ENCODE results near the gene ZSWIM9. TPM values are rescaled to one million over a fixed set of nuclear protein-coding genes. Genes with fewer than 3 reads are reported as not detected.

Gene ZSWIM9
- total RNA-seq, 1 experiment from 2014 or later = 1.8 TPM

- Histone ChIP-seq H3K27me3 (ENCODE audit: low read length) (no peaks in the 10 kb centered on the region), H3K4me3 (ENCODE audit: low read length) (no peak overlapping the region), H4K20me1 (ENCODE audit: low read length) (no peaks in the 10 kb centered on the region), H3K9me2 (replicated peaks; ENCODE audit: low read length) (no peaks in the 10 kb centered on the region), H3K36me3 (ENCODE audit: low read depth, low read length) (no peaks in the 10 kb centered on the region), H3K27ac (ENCODE audit: low read length) (no peak overlapping the region), H3F3A (ENCODE audit: low read length, unreplicated experiment) (no peaks in the 10 kb centered on the region), H2AFZ (ENCODE audit: low read length) (no peak overlapping the region), H3K9ac (ENCODE audit: low read length) (no peak overlapping the region), H3K4me1 (ENCODE audit: insufficient read depth, low read length) (no peaks in the 10 kb centered on the region), H3K79me2 (ENCODE audit: low read length) (no peaks in the 10 kb centered on the region), H3K4me2 (ENCODE audit: low read length) (no peak overlapping the region), H3K9me3 (ENCODE audit: low read length) (no peaks in the 10 kb centered on the region)
- BruUV-seq (replicated peaks) = no TSS peak
- intact Hi-C loops (cut with micrococcal nuclease) = loop anchor here (1.0 to 2.0 kb wide), 2 partner anchors 45 to 108 kb away; no protein-coding TSS in a partner anchor
- peak; percentile 80 for TF ChIP-seq CTCF (conservative IDR thresholded peaks at IDR 0.05; ENCODE audit: low read depth, low read length)
- no peak for TF ChIP-seq EZH2 (IDR thresholded peaks at IDR 0.05; ENCODE audit: low read length, unreplicated experiment)
- DNase-seq (peak; percentile 67), ATAC-seq (peak; percentile 41)
- ChIA-PET CTCF (interaction anchor here (0.6 to 0.7 kb wide), 2 partner anchors 13 to 27 kb away, joined by 3 to 5 read pairs; no protein-coding TSS in a partner anchor), POLR2A (ENCODE audit: unreplicated experiment) (no interaction called here)
Measured at GRCh38 chr19:48152551-48152950, 17.9 kb upstream of the ZSWIM9 start.

- intact Hi-C loops (cut with micrococcal nuclease) = no loop called here
- Histone ChIP-seq H3K79me2 (ENCODE audit: low read length) (no peaks in the 10 kb centered on the region), H3K9me2 (replicated peaks; ENCODE audit: low read length) (no peaks in the 10 kb centered on the region), H4K20me1 (ENCODE audit: low read length) (no peaks in the 10 kb centered on the region), H3K4me1 (ENCODE audit: insufficient read depth, low read length) (no peaks in the 10 kb centered on the region), H2AFZ (ENCODE audit: low read length) (no peak overlapping the region), H3K9me3 (ENCODE audit: low read length) (no peaks in the 10 kb centered on the region), H3K9ac (ENCODE audit: low read length) (no peak overlapping the region), H3K27me3 (ENCODE audit: low read length) (no peaks in the 10 kb centered on the region), H3K36me3 (ENCODE audit: low read depth, low read length) (no peaks in the 10 kb centered on the region), H3K4me3 (ENCODE audit: low read length) (no peak overlapping the region), H3K27ac (ENCODE audit: low read length) (no peak overlapping the region), H3F3A (ENCODE audit: low read length, unreplicated experiment) (no peaks in the 10 kb centered on the region), H3K4me2 (ENCODE audit: low read length) (no peak overlapping the region)
- ChIA-PET POLR2A (ENCODE audit: unreplicated experiment) (no interaction called here), CTCF (no interaction called here)
- no peak for ATAC-seq
- TF ChIP-seq CTCF (conservative IDR thresholded peaks at IDR 0.05; ENCODE audit: low read depth, low read length) (no peak), EZH2 (IDR thresholded peaks at IDR 0.05; ENCODE audit: low read length, unreplicated experiment) (no peak), EZH2phosphoT487 (IDR thresholded peaks at IDR 0.05; ENCODE audit: borderline replicate concordance, low read length) (no peak)
- no peak for DNase-seq
- no TSS peak for BruUV-seq (replicated peaks)
Measured at GRCh38 chr19:48154003-48154402, 16.5 kb upstream of the ZSWIM9 start.

GRCh38 chr19:48158210-48158790 is 12.2 kb upstream of the ZSWIM9 start:
- no peak overlapping the region for H3K4me2 ChIP-seq (ENCODE audit: low read length)
- intact Hi-C loops (cut with micrococcal nuclease) = no loop called here
- H3K36me3 ChIP-seq (ENCODE audit: low read depth, low read length) = no peaks in the 10 kb centered on the region
- no peak overlapping the region for H3K27ac ChIP-seq (ENCODE audit: low read length)
- H3K79me2 ChIP-seq (ENCODE audit: low read length) = no peaks in the 10 kb centered on the region
- ATAC-seq (no peak), DNase-seq (no peak)
- no peak for TF ChIP-seq EZH2 (IDR thresholded peaks at IDR 0.05; ENCODE audit: low read length, unreplicated experiment)
- 0 out of 2 replicates have a peak, but pooled peaks have one; percentile 23 for TF ChIP-seq CTCF (conservative IDR thresholded peaks at IDR 0.05; ENCODE audit: low read depth, low read length)
- no peak overlapping the region for H2AFZ ChIP-seq (ENCODE audit: low read length)
- H3K9ac ChIP-seq (ENCODE audit: low read length) = no peak overlapping the region
- H4K20me1 ChIP-seq (ENCODE audit: low read length) = no peaks in the 10 kb centered on the region
- ChIA-PET POLR2A (ENCODE audit: unreplicated experiment) (no interaction called here), CTCF (no interaction called here)
- H3K9me2 ChIP-seq (replicated peaks; ENCODE audit: low read length) = no peaks in the 10 kb centered on the region
- H3K27me3 ChIP-seq (ENCODE audit: low read length) = no peaks in the 10 kb centered on the region
- no peaks in the 10 kb centered on the region for H3K4me1 ChIP-seq (ENCODE audit: insufficient read depth, low read length)
- no peak overlapping the region for H3K4me3 ChIP-seq (ENCODE audit: low read length)
- no peaks in the 10 kb centered on the region for H3K9me3 ChIP-seq (ENCODE audit: low read length)
- no TSS peak for BruUV-seq (replicated peaks)
- no peaks in the 10 kb centered on the region for H3F3A ChIP-seq (ENCODE audit: low read length, unreplicated experiment)

All from PC-3 (cell line).